Activated CD4-positive, alpha-beta memory T cell treated with anti-CD3 and anti-CD28 coated beads, Interleukin-2, amount 10 ng/mL, durations not matched to agents 7 days and 5 days (primary cell): ENCODE results near the gene KRT32. TPM values are rescaled to one million over a fixed set of nuclear protein-coding genes. Genes with fewer than 3 reads are reported as not detected.
"Not testable (repeated sequence)": the region's sequence is repeated elsewhere in the genome, so short reads cannot be mapped to it uniquely, and the experiment has no call there.

Experiments
- CTCF ChIA-PET: fragments of 350-600 bp; sonication (Branson Sonifier 250); formaldehyde crosslinking; loops from one replicate; lab custom pipeline; 2021; ENCODE audit warnings: antibody characterized with exemption, inconsistent platforms; lab: Charles Lee
- POLR2A ChIA-PET: fragments of 350-600 bp; sonication (Branson Sonifier 250); formaldehyde crosslinking; loops from one replicate; lab custom pipeline; 2021; ENCODE audit warnings: antibody characterized with exemption; lab: Charles Lee
- DNase-seq: peaks from one replicate; pipeline ENCODE4 v3.0.0-alpha.2; 2020
- H3K27ac Mint-ChIP-seq: one replicate; pipeline ENCODE4 v1.8.0; 2021; ENCODE audit warnings: mild to moderate bottlenecking, mixed read lengths
- H3K27me3 Mint-ChIP-seq: one replicate; pipeline ENCODE4 v1.8.0; 2021; ENCODE audit warnings: mixed read lengths
- H3K36me3 Mint-ChIP-seq: one replicate; pipeline ENCODE4 v1.8.0; 2021; ENCODE audit warnings: low read depth, mixed read lengths
- H3K4me1 Mint-ChIP-seq: one replicate; pipeline ENCODE4 v1.8.0; 2021; ENCODE audit warnings: mixed read lengths
- H3K4me3 Mint-ChIP-seq: one replicate; pipeline ENCODE4 v1.8.0; 2021; ENCODE audit warnings: mild to moderate bottlenecking, mixed read lengths
- H3K9me3 Mint-ChIP-seq: one replicate; pipeline ENCODE4 v1.8.0; 2021; ENCODE audit warnings: mixed read lengths
- total RNA-seq, 2 experiments: library from RNA; stranded (reverse); gene quantifications; one replicate each; pipeline ENCODE4 v1.2.3, GENCODE V29; 2021

The KRT32 gene
- total RNA-seq, 2 experiments from 2014 or later = not detected

DNA sequence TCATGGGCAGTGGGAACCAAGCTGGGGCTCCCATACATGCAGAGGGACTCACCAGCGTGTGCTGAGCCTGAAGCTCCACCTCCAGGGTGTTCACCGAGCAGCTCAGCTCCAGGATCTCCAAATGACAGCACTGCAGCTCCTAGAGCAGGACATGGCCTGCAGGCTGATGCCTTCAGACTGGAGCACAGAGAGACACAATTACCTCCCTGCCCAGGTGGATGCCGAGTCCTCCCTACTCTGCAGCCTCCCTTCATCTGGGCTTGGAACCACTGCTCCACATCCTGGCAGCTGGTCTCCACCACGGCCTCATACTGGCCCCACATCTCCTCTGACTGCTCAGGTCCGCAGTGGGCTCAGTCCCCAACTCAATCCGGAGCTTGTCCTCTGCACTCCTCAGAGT, 18.2 kb downstream of the KRT32 start:
- CTCF ChIA-PET = no interaction called here
- Mint-ChIP-seq H3K27me3 (peaks cover 3% of the 10 kb centered on the region), H3K9me3 (no peaks in the 10 kb centered on the region), H3K4me3 (no peak overlapping the region), H3K27ac (no peak overlapping the region), H3K36me3 (no peaks in the 10 kb centered on the region), H3K4me1 (no peaks in the 10 kb centered on the region)
- POLR2A ChIA-PET = no interaction called here
- DNase-seq = no peak

DNA sequence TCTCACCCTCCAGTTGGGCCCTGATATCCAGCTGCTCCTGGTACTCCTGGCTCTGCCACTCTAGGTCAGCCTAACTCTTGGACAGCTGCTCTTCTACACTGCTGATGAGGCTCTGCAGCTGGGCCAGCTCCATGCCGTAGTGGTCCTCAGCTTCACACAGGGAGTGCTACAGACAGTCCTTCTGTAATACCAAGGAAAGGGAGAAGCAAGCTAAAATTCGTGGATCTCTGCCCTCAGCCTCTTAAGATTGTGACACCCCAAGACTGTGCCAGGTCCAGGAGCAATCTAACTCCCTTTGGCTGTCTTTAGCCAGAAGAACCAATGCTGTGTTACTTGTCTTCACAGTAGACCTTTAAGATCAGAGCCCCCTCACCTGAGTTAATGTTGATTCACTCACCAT, 18.7 kb downstream of the KRT32 start:
- no peak for DNase-seq
- ChIA-PET CTCF (no interaction called here), POLR2A (no interaction called here)
- Mint-ChIP-seq H3K36me3 (no peaks in the 10 kb centered on the region), H3K4me1 (no peaks in the 10 kb centered on the region), H3K4me3 (no peak overlapping the region), H3K9me3 (no peaks in the 10 kb centered on the region), H3K27me3 (peaks cover 3% of the 10 kb centered on the region), H3K27ac (no peak overlapping the region)

DNA sequence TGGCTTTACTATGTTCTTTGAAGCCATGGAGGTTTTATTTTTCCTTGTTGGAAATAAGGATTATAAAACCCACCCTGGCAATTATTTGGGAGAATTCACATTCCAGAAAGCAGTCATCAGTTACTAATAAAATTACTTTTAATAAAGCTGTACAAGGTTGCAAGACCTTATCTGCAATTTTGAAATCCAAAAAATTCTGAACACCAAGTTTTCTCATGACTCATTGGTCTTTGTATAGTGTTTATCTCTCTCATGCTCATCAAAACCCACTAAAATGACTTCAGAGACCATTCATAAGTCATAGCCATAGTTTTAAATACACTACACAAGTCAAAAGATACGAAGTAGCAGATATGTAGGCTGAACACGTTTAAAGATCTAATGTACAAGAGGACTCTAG, 20.4 kb downstream of the KRT32 start:
- Mint-ChIP-seq H3K27ac (no peak overlapping the region), H3K27me3 (peaks cover 5% of the 10 kb centered on the region), H3K9me3 (no peaks in the 10 kb centered on the region), H3K4me3 (no peak overlapping the region), H3K36me3 (no peaks in the 10 kb centered on the region), H3K4me1 (no peaks in the 10 kb centered on the region)
- ChIA-PET POLR2A (no interaction called here), CTCF (no interaction called here)
- DNase-seq = no peak

DNA sequence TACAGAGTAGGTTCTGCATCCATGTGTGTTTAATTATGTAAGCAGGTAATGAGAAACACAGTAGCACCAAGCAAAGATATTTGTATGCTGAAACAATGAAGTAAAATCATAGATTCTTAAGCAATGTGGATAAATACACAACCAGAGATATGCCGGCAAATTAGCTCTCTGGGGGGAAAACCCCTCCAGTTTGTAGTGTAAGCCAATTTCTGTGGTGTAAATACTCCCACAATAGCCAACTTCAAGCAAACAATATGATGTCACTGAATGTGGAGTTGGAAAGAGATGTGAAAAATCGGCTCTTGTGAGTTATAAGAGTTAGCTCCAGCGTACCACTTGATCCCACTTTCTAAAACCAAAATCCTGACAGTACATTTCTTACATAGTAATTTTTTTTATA, 22.5 kb downstream of the KRT32 start:
- Mint-ChIP-seq H3K27ac (no peak overlapping the region), H3K36me3 (no peaks in the 10 kb centered on the region), H3K27me3 (peaks cover 5% of the 10 kb centered on the region), H3K9me3 (no peaks in the 10 kb centered on the region), H3K4me1 (no peaks in the 10 kb centered on the region), H3K4me3 (no peak overlapping the region)
- DNase-seq = no peak
- ChIA-PET CTCF (no interaction called here), POLR2A (no interaction called here)

DNA sequence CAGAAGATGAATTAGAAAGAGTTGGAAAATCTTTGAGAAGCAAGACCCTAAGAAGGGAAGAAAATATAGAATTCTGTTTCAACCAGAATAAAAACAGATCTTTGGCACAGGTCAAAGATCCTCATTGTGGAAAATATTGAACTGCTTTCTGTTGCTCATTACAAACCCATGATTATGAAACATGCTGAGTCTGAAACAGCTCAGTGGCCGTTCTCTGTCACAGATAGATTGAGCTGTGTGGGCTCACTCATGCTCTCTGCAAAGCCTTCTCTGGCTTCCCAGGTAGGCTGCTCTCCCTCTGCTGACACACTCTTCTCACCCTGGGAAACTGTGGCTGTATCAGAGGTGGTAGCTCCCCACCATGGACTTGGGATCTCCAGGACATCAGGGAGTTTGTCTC, 23.0 kb downstream of the KRT32 start:
- no peaks in the 10 kb centered on the region for H3K4me1 Mint-ChIP-seq
- peaks cover 5% of the 10 kb centered on the region for H3K27me3 Mint-ChIP-seq
- H3K9me3 Mint-ChIP-seq = no peaks in the 10 kb centered on the region
- no peak overlapping the region for H3K4me3 Mint-ChIP-seq
- no peaks in the 10 kb centered on the region for H3K36me3 Mint-ChIP-seq
- DNase-seq = no peak
- H3K27ac Mint-ChIP-seq = no peak overlapping the region
- ChIA-PET CTCF (no interaction called here), POLR2A (no interaction called here)

DNA sequence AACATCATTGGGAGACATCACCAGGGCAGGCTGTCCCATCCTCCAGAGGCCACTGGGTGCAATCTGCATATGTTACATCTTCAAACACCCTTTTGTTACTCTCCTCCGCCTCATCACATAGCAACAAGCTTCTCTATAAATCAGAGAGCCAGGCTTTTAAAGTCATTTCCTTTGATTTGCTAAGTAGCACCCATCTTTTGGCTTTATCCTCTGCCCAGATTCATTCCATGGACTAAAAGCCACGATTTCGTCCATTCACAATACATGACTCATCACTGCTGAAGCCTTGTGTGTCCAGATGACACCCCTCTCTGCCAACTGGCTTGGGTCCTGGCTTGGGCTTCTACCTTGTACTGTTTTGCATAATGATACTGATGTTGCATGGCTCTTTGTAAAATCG, 24.4 kb downstream of the KRT32 start:
- Mint-ChIP-seq H3K4me3 (no peak overlapping the region), H3K9me3 (no peaks in the 10 kb centered on the region), H3K27ac (no peak overlapping the region), H3K27me3 (peaks cover 5% of the 10 kb centered on the region), H3K36me3 (no peaks in the 10 kb centered on the region), H3K4me1 (no peaks in the 10 kb centered on the region)
- CTCF ChIA-PET = no interaction called here
- DNase-seq = no peak
- POLR2A ChIA-PET = no interaction called here

DNA sequence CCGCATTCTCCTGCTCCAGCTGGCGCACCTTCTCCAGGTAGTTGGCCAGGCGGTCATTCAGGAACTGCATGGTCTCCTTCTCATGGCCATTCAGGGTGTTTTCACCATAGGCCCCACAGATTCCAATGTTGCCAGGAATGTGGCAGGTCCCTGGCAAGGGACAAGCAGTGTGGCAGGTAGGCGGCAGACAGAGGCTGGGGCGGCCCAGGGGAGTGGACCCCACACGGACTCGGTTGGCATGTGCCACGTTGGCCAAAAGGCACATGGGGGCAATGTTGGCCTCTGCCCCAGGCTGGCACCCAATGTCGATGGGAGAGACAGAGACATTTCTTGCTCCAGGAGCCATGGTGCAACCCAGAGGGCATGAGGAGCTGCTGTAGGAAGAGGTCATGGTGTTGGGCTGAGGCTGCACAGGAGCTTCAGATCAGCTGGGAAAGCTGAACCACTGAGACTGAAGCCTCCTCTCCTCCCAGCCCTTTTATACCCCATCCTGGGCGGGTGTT, 26.6 kb downstream of the KRT32 start, which contains the start of gene KRT38:
Gene KRT38, minus strand, starts transcription at position 453 of the 503 bp plus-strand sequence. Its CDS starts 62 bp downstream, at position 391.
- no peak for DNase-seq
- peaks cover 3% of the 10 kb centered on the region for H3K27me3 Mint-ChIP-seq
- ChIA-PET POLR2A (no interaction called here), CTCF (no interaction called here)
- no peaks in the 10 kb centered on the region for H3K9me3 Mint-ChIP-seq
- H3K27ac Mint-ChIP-seq = no peak within 1 kb of the TSS
- no peaks in the 10 kb centered on the region for H3K4me1 Mint-ChIP-seq
- no peaks in the 10 kb centered on the region for H3K36me3 Mint-ChIP-seq
- H3K4me3 Mint-ChIP-seq = no peak within 1 kb of the TSS

DNA sequence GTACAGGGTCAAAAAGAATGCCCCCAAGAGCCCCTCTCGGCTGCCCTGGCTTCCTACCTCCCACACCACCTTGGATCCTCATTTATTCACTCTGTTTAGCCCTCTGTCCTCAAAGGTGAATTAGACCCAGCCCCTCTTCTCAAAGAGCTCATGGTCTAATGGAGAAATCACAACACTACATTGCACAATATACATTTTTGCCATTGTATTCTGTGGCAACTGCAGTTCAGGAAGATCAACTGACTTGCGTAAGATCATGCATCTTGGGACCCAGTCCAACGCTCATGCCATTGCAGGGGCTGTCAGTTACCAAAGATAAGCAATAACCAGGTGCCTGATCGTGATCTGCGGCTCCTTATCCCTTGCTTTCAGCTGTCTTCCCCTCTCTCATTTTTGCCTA, 27.8 kb downstream of the KRT32 start:
- Mint-ChIP-seq H3K4me1 (no peaks in the 10 kb centered on the region), H3K27me3 (peaks cover 3% of the 10 kb centered on the region), H3K27ac (no peak overlapping the region), H3K4me3 (no peak overlapping the region), H3K36me3 (no peaks in the 10 kb centered on the region), H3K9me3 (no peaks in the 10 kb centered on the region)
- POLR2A ChIA-PET = no interaction called here
- no peak for DNase-seq
- CTCF ChIA-PET = no interaction called here

DNA sequence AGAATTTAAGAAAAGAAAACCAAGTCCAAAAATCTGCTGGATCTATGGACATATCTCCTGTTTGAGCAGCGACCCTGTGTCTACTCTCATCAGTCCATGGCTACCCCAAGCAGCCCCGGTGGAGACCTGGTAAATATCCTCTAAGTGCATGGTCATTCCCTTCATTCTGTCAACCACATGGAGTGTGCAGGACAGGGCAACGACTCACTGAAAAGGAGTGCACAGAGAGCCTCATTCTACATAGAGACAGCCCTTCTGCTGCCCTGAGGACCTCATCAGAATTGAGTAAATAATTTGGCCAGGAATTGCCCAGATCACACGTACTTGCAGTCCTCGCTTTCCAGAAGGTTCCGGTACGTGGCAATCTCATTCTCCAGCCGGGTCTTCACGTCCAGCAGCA, 29.4 kb downstream of the KRT32 start:
- POLR2A ChIA-PET = no interaction called here
- H3K9me3 Mint-ChIP-seq = no peaks in the 10 kb centered on the region
- H3K27me3 Mint-ChIP-seq = peaks cover 1% of the 10 kb centered on the region
- H3K36me3 Mint-ChIP-seq = no peaks in the 10 kb centered on the region
- CTCF ChIA-PET = no interaction called here
- H3K4me3 Mint-ChIP-seq = no peak overlapping the region
- no peak for DNase-seq
- no peaks in the 10 kb centered on the region for H3K4me1 Mint-ChIP-seq
- no peak overlapping the region for H3K27ac Mint-ChIP-seq

DNA sequence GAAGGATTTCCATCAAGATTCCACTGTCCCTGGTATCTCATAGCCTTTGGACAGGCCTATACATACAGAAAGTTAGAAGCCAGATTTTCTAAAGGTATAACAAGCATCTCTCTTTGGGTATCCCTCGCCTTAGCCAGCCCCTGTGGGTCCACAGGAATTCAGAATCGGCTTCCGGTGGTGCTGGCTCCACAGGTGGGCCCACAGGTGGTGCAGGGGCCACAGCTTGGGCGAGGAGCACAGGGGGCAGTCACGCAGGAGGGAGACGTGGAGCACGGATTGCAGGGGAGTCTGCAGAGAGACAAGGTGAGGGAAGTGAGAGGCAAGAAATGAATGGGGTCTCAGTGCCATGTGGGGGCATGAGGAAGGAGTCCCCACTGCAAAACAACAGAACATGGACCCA, 29.9 kb downstream of the KRT32 start:
- POLR2A ChIA-PET = no interaction called here
- no peaks in the 10 kb centered on the region for H3K4me1 Mint-ChIP-seq
- DNase-seq = no peak
- H3K36me3 Mint-ChIP-seq = no peaks in the 10 kb centered on the region
- CTCF ChIA-PET = no interaction called here
- H3K9me3 Mint-ChIP-seq = no peaks in the 10 kb centered on the region
- no peak overlapping the region for H3K27ac Mint-ChIP-seq
- peaks cover 1% of the 10 kb centered on the region for H3K27me3 Mint-ChIP-seq
- no peak overlapping the region for H3K4me3 Mint-ChIP-seq

DNA sequence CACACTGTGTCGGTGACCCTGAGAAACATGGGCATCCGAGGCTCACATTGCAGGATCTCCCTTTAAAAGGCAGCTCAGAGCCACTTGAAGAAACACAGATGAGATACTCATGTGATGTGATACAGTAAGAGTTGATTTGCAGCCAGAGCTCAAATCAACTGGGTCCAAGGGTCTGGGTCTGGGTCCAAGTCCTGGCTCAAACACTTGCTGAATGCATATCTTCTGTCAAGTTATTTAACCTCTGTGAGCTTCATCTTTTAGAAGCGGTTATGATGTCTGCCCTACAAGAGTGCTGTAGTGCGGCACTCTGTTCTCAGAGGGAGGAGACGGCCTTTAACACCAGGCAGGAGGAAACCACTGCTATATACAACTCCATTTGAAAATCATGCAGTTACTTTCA, 32.8 kb downstream of the KRT32 start:
- H3K36me3 Mint-ChIP-seq = no peaks in the 10 kb centered on the region
- POLR2A ChIA-PET = no interaction called here
- H3K9me3 Mint-ChIP-seq = no peaks in the 10 kb centered on the region
- no peak for DNase-seq
- no peak overlapping the region for H3K4me3 Mint-ChIP-seq
- H3K27me3 Mint-ChIP-seq = peaks cover 2% of the 10 kb centered on the region
- no peaks in the 10 kb centered on the region for H3K4me1 Mint-ChIP-seq
- CTCF ChIA-PET = no interaction called here
- no peak overlapping the region for H3K27ac Mint-ChIP-seq

DNA sequence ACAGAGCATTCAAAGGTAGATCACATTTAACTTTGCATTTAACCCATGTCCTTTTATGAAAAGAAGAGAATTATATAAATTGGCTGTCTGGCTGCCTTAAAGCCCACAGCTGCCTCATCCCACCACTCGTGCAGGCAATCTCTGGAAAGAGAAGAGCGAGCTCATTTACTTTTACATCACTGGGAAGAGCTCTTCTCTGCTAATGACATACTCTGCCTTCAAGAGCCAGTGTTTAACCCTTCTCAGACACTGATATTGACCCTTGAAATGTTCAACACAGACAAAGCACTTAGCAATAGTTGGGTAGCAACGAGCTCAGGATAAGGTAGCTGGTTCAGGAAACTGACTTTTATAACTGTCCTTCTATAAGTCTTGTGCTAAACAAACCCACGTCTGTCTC, 33.2 kb downstream of the KRT32 start:
- Mint-ChIP-seq H3K4me3 (no peak overlapping the region), H3K9me3 (no peaks in the 10 kb centered on the region), H3K36me3 (no peaks in the 10 kb centered on the region), H3K27ac (no peak overlapping the region), H3K27me3 (peaks cover 2% of the 10 kb centered on the region), H3K4me1 (no peaks in the 10 kb centered on the region)
- no peak for DNase-seq
- POLR2A ChIA-PET = no interaction called here
- CTCF ChIA-PET = no interaction called here

DNA sequence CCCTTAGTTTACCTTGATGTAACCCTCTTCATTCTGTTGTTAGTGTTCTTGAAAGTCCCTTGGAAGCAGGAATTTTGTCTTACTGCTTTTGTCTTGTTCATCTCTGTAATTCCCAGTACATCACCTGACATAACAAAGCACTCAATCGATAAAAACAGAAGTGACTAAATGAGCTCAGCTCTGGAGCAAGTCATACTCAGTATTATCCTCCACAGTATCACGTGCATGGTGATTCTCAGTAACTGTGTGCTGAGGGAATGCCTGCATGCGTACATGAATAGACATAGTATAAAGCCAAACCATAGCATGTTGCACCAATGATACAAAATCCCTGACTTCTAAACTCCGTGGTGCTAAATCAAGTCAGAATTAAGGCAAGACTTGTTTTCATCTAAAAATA, 33.6 kb downstream of the KRT32 start:
- POLR2A ChIA-PET = interaction anchor here (0.6 kb wide), 1 partner anchor 567 kb away, joined by 3 read pairs; no protein-coding TSS in a partner anchor
- Mint-ChIP-seq H3K9me3 (no peaks in the 10 kb centered on the region), H3K4me3 (no peak overlapping the region), H3K27me3 (peaks cover 2% of the 10 kb centered on the region), H3K4me1 (no peaks in the 10 kb centered on the region), H3K27ac (no peak overlapping the region), H3K36me3 (no peaks in the 10 kb centered on the region)
- CTCF ChIA-PET = no interaction called here
- DNase-seq = no peak

DNA sequence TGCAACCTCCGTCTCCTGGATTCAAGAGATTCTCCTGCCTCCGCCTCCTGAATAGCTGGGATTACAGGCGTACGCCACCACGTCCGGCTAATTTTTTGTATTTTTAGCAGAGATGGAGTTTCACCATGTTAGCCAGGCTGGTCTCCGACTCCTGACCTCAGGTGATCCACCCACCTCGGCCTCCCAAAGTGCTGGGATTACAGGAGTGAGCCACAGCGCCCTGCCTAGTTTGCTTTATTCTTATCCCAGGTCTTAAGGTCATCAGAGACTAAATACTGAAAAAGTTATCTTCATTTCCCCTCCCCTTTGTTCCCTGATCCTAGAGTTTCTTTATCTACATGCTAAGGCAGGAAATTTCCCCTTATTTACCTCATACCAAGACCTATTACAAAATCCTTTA, 36.8 kb downstream of the KRT32 start:
- POLR2A ChIA-PET, CTCF ChIA-PET, H3K36me3 Mint-ChIP-seq, H3K4me1 Mint-ChIP-seq, H3K27ac Mint-ChIP-seq, H3K4me3 Mint-ChIP-seq, H3K9me3 Mint-ChIP-seq, DNase-seq, H3K27me3 Mint-ChIP-seq: not testable (repeated sequence)
